Measurements from ENCODE around the gene BBS9. TPM values are rescaled to one million over a fixed set of nuclear protein-coding genes. Genes with fewer than 3 reads are reported as not detected.

Gene BBS9
- total RNA-seq, 4 donors from 2014 or later = 8.6 to 22.5 (median 15.8) TPM

GRCh38 chr7:33346055-33346454 lies 216.7 kb downstream of the BBS9 start:
- in situ Hi-C loops (cut with MboI; ENCODE audit: low pct_ligation_motif_present in 1 of 4, low pct_unique_long_range_greater_than_20kb in 1 of 4, low sequenced_read_pairs in 3 of 4) = no loop called here
- TF ChIP-seq CTCF (IDR thresholded peaks at IDR 0.05) = no peak
- no peak for TF ChIP-seq POLR2AphosphoS5 (IDR thresholded peaks at IDR 0.05)
- no peak for TF ChIP-seq EP300 (IDR thresholded peaks at IDR 0.05; ENCODE audit: low read depth)
- no peak for TF ChIP-seq POLR2A (IDR thresholded peaks at IDR 0.05)

GRCh38 chr7:33350577-33350976 lies 221.2 kb downstream of the BBS9 start:
- Histone ChIP-seq H3K9me3 (no peaks in the 10 kb centered on the region), H3K4me3 (no peak overlapping the region), H3K4me1 (no peaks in the 10 kb centered on the region), H3K36me3 (no peaks in the 10 kb centered on the region), H3K27ac (no peak overlapping the region), H3K27me3 (no peaks in the 10 kb centered on the region)
- no peak for TF ChIP-seq POLR2A (IDR thresholded peaks at IDR 0.05)
- DNase-seq = no peak
- 96% methylated on average over 7 of the region's 7 CpGs for WGBS, 2 donors (ENCODE audit: low coverage in 1 of 2)
- in situ Hi-C loops (cut with MboI; ENCODE audit: low pct_ligation_motif_present in 1 of 4, low pct_unique_long_range_greater_than_20kb in 1 of 4, low sequenced_read_pairs in 3 of 4) (no loop called here), intact Hi-C loops (cut with DNase I; ENCODE audit: low total_unique reads) (no loop called here)

More at GRCh38 chr7:33346055-33346454, 216.7 kb downstream of the BBS9 start:
- Histone ChIP-seq H3K9me3 (no peaks in the 10 kb centered on the region), H3K4me1 (no peaks in the 10 kb centered on the region), H3K36me3 (no peaks in the 10 kb centered on the region), H3K4me3 (no peak overlapping the region), H3K27ac (no peak overlapping the region), H3K27me3 (no peaks in the 10 kb centered on the region)
- 93 to 100% methylated on average over 3 of the region's 3 CpGs for whole genome bisulfite sequencing, 2 donors (ENCODE audit: low coverage in 1 of 2)
- intact Hi-C loops (cut with DNase I; ENCODE audit: low total_unique reads) = no loop called here
- DNase-seq = no peak

- TF ChIP-seq POLR2AphosphoS5 (IDR thresholded peaks at IDR 0.05) (no peak), EP300 (IDR thresholded peaks at IDR 0.05; ENCODE audit: low read depth) (no peak), CTCF (IDR thresholded peaks at IDR 0.05) (no peak), POLR2A (IDR thresholded peaks at IDR 0.05) (no peak)
- H3K4me3 ChIP-seq = no peak overlapping the region
- no peaks in the 10 kb centered on the region for H3K27me3 ChIP-seq
- no peak for DNase-seq
- intact Hi-C loops (cut with DNase I; ENCODE audit: low total_unique reads) = no loop called here
- WGBS, 2 donors (ENCODE audit: low coverage in 1 of 2) = 97 to 100% methylated on average over 3 to 9 of the region's 9 CpGs
- no peak overlapping the region for H3K27ac ChIP-seq
- in situ Hi-C loops (cut with MboI; ENCODE audit: low pct_ligation_motif_present in 1 of 4, low pct_unique_long_range_greater_than_20kb in 1 of 4, low sequenced_read_pairs in 3 of 4) = no loop called here
- H3K36me3 ChIP-seq = no peaks in the 10 kb centered on the region
- no peaks in the 10 kb centered on the region for H3K9me3 ChIP-seq
- H3K4me1 ChIP-seq = no peaks in the 10 kb centered on the region
These were observed 222.3 kb downstream of the BBS9 start for GRCh38 chr7:33351709-33352108.

GRCh38 chr7:33354201-33354600 lies 224.8 kb downstream of the BBS9 start:
- in situ Hi-C loops (cut with MboI; ENCODE audit: low pct_ligation_motif_present in 1 of 4, low pct_unique_long_range_greater_than_20kb in 1 of 4, low sequenced_read_pairs in 3 of 4) = no loop called here

More at GRCh38 chr7:33354201-33354600, 224.8 kb downstream of the BBS9 start:
- no peaks in the 10 kb centered on the region for H3K27me3 ChIP-seq
- no peak overlapping the region for H3K27ac ChIP-seq
- no peak overlapping the region for H3K4me3 ChIP-seq
- no peak for DNase-seq
- H3K9me3 ChIP-seq = no peaks in the 10 kb centered on the region
- no peaks in the 10 kb centered on the region for H3K4me1 ChIP-seq
- no peaks in the 10 kb centered on the region for H3K36me3 ChIP-seq
- TF ChIP-seq POLR2A (IDR thresholded peaks at IDR 0.05) (no peak), POLR2AphosphoS5 (IDR thresholded peaks at IDR 0.05) (no peak), EP300 (IDR thresholded peaks at IDR 0.05; ENCODE audit: low read depth) (no peak), CTCF (IDR thresholded peaks at IDR 0.05) (no peak)
- intact Hi-C loops (cut with DNase I; ENCODE audit: low total_unique reads) = no loop called here
- 87 to 92% methylated on average over 5 of the region's 5 CpGs for WGBS, 2 donors (ENCODE audit: low coverage in 1 of 2)
